HG02678 (cell line): ENCODE data around the gene TMEM88.
A peak's percentile ranks its signal among the peaks of the same experiment; 100 is the strongest.

Experiments
- ATAC-seq: cut with Tn5 transposase; IDR thresholded peaks from one replicate; pipeline ENCODE4 v1.9.1; 2021; ENCODE audit warnings: mild to moderate bottlenecking, moderate library complexity; ENCODE audit not compliant: unreplicated experiment

The TMEM88 gene

DNA sequence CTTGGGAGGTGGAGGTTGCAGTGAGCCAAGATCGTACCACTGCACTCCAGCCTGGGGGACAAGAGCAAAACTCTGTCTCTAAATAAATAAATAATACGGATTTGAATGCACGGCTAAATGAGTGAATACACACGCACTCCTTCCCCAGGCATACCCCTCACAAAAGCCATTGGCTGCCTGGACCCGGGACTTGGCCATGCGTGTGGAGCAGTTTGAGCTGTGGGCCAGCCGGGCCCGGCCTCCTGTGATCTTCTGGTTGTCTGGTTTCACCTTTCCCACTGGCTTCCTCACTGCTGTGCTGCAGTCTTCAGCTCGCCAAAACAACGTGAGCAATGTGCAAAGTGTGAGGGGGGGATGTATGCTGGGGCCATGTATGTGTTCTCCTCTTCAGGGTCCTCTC is 22.4 kb upstream of the TMEM88 start:
- ATAC-seq, result no peak

DNA sequence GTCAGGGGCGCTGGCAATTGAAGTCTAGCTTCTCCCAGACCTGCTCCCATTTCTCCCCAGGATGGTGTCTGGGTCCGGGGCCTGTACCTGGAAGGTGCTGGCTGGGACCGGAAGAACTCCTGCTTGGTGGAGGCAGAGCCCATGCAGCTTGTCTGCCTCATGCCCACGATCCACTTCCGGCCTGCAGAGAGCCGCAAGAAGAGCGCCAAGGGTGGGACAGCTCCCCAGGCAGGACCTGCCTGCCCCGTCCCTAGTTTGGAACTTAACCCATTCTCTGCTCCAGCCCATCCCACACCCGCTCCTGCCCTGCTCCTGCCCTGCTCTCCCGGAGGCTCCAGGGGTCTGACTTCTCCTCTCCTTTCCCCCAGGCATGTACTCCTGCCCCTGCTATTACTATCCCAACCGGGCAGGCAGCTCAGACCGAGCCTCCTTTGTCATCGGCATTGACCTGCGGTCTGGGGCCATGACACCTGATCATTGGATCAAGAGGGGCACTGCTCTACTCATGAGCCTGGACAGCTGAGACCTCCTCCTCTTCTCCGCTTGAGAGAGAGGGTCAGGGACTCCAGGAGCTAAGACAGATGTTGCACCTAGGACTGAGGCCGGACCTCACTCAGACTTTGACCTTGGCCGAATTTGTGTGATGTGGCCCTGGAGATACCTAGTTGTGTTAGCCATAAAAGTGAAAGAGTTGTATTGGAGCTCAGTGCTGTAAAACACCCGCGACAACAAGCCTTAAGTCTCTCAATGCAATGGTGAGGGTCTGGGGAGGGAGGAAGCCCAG is 21.7 kb upstream of the TMEM88 start:
- no peak for ATAC-seq

DNA sequence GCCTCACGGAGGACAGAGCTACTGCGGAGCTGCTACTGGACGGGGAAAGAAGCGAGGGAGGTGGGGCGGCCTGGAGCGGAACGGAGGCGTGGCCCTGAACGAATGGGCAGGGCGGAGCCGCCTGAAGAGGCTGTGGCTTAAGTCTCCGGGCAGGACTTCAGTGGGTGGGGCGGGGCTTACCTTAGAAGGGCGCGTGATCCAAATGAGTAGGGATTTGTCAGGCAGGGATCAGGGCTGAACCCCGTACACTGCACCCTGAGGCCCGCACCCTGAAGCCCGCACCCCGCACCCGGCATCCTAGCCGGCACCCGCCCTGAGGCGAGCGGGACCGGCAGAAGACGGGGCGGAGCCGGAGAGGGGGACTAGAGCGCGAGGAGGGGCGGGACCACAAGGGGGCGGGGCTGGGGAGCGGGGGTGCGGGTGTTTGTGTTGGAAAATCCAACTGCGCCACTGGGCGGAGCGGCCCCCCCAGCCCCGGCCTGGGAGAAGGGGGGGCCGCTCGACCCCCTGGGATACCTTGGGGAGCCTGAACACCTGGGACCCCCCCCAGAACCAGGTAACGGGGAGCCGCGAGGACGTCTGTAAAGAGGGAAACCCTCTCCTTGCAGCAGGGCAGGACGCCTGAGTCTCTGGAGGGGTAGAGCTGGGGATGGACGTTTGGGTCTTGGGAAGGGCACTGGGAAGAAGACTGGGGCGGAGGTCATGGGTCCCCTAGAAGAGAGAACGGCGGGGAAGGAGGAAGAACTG is 20.9 kb upstream of the TMEM88 start, which contains the start of gene KDM6B:
Gene KDM6B (plus strand): TSS at position 423 of the 747 bp plus-strand sequence. CDS start 11,338 bp downstream, outside the sequence.
- peak; percentile 50 for ATAC-seq

DNA sequence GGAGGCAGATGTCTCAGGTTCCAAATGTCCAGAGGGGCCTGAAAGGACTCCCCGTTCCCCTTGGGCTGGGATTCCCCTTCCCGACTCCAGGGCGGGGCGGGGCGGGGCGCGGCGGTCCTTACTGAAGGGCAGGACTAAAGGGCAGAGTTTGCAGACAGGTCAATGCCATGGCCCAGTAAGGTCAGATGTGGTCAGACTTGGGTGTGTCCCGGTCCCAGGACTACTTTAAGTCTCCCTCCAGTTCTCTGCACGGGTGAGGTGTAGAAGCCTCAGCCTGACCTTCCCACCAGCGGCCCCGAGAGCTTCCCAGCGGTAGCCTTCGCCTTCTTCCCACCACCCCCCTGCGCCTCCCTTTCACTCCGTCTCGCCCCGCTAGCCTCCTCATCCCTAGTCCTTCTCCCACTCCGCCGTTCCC is 20.3 kb upstream of the TMEM88 start:
- no peak for ATAC-seq

DNA sequence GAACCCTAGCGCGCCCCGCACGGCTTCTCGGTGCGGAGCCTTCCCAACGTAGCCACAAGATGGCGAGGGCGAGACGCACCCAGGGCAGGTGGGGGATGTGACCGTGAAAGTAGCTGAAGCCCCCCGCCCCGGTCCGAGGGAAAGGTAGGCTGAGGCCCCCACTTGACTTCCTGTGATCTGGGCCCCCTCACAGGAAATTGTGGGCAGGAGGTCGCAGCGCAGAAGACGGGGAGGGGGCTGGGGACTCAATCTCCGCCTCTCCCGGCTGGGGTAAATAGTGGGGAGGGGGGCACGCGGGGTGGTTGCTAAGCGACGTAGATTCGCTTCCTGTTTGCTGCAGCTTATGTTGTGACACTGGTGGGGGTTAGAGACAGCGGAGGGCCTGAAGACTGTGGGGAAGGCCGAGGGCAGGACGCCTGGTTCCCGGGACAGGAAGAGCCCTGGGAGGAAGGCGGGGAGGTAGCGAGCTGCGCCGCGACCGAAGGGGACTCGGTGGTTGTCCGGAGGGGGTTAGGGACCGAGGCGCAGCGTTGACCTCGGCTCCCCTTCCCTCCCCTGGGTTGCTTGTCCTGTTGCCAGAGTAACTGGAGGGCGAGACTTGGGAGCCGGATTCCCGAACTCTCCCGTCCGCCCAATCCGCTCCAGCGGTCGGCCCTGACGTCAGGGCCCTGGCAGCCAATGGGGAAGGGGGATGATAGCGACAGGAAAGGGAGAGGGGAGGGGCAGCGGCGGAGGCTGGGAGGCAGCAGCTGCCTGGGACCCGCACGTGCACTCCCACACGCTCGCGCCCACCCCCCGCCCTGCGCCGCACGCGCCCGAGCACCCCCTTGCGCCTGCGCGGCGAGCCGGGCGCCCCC is 19.7 kb upstream of the TMEM88 start:
- peak; percentile 54 for ATAC-seq

DNA sequence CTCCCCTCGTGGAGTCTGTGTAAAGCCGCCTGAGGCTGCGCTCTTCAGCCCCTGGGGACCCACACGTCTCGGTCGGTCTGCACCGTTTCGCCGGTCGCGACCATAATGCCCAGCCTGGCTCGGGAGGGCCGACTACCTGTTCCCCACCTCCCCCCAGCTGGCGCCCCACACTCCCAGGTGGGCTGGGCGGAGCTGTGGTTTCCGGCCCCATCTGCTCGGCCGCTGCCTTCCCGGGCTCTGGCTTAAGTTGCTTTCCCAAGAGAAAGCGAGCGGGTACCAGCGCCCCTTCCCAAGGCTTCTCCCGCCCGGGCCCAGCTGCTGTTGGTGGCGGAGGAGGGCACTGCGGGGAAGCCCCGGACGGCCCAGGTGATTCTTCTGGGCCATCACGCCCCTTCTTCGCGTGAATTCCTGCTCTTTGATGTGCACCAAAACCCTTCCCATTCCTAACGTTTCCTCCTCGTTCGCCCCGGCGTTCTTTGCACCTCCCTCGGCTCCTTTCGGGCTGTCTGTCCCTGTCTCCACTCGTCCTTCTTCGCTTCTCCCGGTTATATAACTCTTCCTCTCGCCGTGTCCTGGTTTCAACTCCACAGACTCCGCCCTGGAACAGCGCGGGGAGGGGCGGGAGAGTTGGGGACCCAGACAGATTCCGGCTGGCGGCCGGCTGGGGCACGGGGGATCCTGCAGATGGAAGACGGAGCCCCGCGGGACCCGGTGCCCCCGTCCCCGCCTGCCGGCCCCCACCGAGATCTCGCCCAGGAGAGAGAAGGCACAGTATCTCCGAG is 18.9 kb upstream of the TMEM88 start:
- ATAC-seq, result no peak

DNA sequence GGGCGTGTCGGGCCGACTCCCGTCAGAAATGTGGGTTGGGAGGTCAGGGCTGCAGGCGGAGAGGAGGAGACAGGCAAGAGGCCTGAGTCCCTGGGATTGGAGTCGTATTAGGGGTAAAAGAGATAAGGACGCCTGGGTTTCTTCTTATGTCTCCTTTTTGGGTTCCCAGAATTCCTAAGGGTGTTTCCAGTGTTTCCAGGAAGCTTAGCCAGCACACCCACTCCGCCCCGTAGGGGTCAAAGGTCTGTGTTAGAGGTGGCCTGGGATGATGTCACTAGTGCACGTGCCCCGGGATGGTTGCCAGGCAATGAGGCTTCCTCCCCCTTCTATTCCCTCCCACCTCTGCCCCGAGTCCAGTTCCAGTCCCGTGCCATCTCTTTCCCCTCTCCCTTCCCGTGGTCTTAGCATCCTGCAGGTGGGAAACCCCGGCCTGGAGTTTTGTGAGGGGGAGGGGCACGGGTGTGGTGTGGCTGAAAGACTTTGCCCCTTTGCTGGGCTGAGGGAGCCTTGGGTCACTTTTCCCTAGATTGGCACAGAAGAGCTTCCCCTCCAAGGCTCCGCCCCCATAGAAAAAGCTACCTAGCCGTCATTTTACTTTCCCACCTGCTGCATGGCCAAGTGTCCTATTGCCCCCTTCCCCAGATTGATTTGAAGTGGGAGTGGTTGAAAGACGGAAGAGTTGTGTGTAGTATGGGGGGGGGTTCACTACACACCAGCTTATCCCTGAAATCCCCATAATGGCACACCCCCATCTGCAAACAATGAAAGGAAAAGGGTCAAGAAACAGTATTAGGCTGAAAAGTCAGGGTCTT is 18.1 kb upstream of the TMEM88 start:
- ATAC-seq, result no peak

DNA sequence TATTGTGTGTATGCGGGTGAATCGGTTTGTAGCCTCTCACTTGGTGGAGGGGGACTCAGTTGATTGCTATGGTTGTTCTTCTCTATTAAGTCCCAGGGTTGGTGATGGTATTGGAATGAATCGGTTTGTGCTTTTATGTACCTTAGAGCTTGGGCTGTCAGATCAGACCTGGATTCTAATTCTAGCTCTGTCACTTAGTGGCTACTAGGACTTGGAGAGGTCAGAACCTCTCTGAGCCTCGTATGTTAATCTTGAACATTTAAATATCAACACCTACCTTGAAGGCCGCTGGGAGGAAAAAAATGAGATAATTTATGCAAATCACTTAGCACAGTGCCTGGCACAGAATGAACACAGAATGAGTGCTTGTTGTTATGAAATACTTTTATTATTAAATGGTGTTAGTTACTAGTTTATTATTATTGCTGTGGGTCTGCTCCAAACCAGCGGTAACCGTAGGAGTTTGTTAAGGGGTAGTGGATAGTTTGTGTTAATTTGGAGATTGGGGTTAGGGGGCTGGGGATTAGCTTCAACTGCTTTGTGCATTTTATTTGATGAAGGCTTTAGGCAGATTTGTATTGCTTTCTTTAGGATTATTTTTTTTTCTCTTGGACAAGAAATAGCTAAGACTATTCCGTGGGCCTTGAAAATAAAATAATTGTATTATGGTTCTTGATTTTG is 17.3 kb upstream of the TMEM88 start:
- ATAC-seq, result no peak

DNA sequence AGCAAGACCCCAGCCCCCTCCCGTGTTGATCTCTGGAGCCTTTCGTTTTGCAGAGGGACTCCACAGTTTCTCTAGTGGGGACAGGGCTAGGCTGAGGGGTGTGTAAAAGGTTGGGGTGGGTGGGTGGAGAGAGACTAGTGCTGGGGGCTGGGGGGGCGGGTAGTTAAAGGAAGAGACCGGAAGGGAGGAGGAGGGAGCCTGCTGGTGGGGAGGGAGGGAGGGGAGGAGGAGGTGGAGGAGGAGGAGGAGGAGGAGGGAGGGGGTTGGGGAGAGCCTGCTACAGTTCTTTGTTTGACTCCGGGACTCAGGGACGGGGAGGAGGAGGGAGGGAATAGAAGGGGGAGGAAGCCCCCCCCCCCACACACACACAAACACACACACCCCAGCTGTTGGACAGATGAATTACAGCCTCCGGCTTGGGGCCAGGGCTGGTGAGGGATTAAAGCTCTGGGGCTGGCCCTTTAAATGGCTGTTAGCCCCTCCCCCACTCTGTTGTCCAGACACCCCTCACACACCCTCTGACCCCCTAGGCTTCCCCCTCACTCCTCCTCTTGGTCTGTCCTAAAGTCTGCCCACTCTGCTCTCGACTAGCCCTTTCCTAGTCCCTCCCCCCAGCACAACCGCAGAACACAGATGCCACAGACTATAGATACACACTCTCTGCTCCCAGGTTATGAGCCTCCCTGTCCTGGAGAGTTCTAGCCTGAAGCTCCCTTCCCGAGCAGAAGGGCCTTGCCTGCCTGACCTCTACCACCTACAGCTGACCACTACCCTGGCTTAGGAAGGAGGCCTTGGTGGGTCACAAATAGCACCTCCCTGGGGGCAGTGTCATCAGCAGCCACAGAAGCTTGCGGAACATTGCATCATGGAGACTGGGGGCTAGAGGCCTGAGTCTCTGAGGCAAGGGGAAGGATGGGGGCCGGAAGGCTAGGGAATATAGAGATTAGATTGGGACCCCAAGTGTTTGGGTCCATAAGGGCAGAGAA is 16.5 kb upstream of the TMEM88 start:
- ATAC-seq, result no peak

DNA sequence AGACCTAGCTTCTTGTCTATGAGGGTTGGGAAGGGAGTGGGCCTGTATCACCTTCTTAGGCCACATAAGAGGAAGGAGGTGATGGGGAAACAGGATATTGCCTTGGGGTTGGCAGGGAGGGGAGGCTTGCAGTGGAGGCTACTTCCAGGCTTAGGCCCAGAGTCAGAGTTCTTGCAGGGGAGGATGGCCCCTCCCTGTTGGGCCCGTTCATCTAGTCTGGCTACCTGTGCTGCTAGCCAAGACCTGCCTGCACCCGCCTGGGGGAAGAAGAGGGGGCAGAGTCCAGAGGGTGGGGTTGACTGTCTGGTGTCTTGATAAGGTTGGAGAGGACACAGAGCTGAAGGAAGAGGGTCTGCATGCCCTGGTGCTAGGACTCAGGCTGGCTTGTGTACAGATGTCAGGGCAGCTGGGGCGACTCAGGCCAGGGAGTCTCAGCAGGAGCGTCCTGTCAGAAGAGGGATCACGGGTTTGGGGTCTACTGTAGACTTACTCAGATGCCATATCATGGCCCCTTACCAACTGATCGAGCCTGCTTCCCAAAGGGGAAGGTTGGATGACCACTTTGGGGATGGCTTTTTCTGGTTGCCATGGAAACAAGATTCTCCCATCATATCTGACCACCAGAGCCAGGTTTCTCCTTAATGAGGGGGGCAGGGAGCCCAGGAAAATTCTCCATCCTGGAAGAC is 15.5 kb upstream of the TMEM88 start:
- no peak for ATAC-seq

DNA sequence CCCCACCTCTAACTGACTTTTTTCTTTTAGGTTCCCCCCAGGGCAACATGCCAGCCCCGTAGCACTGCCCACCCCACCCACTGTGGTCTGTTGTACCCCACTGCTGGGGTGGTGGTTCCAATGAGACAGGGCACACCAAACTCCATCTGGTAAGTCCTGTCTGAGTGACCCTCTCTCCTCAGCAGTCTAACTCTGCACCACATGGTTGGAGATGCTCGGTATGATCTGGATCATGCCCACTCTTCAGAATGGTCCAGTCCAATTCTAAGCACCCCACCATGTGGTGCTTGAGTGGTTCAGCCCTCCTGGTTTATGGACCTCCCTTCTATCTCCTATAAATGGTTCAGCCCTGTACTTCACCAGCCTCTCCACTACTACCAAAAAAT is 15.0 kb upstream of the TMEM88 start:
- ATAC-seq, result no peak

DNA sequence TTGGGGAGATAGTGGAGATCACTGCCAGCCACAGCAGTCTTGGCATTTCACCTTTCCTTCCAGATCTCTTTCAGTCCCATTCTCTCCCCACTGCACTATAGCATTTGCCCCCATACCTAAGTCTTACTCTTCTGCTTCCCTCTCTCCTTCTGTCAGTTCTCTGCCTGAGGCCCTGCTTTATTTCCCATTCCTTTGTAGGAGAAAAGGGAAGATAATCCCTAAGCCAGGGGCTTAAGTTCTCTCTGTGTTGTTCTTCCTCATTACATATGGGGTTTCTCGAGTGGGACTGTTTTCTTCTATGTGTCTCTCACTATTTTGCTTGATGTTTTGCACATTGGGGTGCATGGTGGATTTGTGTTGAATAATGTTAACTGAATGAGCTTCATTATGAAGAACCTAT is 14.4 kb upstream of the TMEM88 start:
- ATAC-seq, result no peak

DNA sequence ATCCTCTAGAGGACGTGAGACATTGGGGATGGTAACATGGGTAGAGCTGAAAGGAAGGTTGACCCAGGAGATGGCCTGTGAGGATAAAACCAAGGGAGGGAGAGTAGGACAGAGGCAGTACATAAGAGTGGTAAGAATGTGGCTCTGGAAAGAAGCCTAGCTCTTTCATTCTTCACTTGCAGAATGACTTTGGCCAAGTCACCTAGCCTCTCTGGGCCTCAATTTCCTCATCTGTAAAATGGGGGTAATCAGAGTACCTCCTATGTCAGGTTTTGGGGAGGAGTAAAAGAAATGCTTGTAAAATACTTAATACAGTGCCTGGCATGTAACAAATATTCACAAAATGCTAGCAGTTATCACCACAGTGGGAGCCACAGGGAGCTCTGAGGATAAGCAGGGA is 14.0 kb upstream of the TMEM88 start:
- no peak for ATAC-seq

DNA sequence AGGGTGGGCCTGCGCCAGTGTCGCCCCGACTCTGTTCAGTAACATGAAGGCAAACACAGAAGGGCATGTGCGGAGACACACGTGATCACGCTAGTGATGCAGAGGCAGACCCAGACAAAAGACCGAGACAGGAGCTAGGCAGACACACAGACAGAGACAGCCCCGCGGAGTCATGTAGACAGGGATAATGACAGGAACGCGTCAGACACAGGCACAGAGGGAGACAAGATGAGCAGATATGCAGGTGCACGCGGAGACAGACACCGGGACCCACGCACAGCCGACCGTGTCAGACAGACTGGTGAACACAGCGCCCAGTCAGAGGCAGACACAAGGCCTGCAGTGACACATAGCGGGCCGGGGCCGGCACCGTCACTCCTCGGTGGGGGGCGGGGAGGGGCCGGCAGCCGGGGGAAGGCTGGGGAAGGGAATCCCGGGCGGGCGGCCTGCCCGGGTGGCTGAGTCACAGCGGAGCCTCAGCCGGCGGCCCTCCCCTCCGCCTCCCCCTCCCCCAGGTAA is 13.4 kb upstream of the TMEM88 start:
- ATAC-seq, result peak; percentile 1

DNA sequence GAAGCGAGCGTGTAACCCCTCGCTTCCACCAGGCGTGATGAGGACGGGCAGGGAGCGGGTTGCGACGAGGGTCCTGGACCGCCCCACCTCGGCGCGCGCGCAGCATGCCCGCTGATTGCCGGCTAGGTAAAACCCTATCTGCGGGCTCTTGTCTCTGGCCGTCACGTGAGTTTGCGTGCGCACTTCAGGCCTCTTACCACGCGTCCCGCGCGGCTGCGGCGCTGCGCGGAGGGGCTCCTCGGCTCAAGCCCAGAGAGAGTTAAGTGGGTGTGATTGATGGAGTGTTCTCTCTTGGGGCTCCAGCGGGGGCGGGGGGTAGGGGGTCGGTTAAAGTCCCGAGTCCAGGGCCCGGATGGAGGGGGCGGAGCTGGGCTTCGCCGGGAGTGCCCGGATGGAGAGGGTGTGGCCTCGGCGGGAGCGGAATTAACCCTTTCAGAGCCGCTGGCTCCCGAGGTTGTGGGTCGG is 12.9 kb upstream of the TMEM88 start:
- ATAC-seq, result peak; percentile 28

DNA sequence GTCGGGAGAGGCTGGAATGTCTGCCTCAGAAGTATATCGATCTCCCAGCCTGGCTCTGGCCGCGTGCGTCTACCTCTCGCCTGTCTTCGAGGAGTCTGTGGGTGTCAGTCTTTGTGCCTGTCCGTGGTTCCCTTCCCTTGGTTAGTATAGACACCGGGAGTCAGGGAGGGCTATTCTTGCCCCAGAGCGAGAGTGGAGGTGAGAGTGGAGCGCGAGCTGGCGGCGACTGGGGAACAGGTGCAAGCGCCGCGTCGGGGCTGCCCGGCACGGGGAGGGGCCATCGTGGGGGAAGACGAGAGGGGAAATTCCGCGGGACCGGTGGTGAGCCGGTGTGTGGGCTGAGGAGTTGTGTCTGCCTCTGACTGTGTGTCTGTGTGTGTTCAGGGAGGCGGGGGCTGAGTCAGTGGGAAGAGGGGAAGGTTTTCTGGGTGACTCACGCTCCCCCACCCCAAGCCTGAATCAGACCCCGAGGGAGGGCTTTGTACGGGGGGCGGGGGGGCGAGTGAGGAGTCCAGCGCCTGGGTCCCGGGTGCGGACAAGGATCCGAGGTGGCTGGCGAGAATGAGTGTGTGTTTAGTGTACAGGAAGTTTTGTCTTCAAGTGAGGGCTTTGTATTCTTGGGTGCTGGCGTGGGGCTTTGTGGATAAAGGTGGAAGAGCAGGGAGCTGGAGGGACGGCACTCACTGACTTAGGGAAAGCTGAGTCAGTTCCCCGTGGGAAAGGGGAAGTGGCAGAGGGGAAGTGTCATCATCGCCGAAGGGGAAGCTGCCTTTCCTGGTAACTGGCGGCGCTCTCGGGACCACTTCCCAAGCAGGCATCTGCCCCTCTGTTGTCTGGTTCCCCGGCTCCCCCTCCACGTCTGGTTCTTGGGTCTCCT is 12.2 kb upstream of the TMEM88 start:
- ATAC-seq, result peak; percentile 28
